Ectodermal cell (in vitro differentiated cells): ENCODE results near the gene GTF2A1.

Experiments
- H3K27ac ChIP-seq: 2 replicates; pipeline ENCODE4 v1.7.0; 2013; ENCODE audit warnings: mild to moderate bottlenecking, low read depth, low read length; ENCODE audit not compliant: insufficient read depth, poor library complexity, severe bottlenecking
- H3K27me3 ChIP-seq: 2 replicates; pipeline ENCODE4 v1.7.0; 2013; ENCODE audit warnings: mild to moderate bottlenecking, low read length; ENCODE audit not compliant: insufficient read depth, control insufficient read depth, poor library complexity, severe bottlenecking
- H3K36me3 ChIP-seq: one replicate; pipeline ENCODE4 v1.7.0; 2013; ENCODE audit warnings: low read length; ENCODE audit not compliant: control insufficient read depth, insufficient read depth
- H3K4me1 ChIP-seq: one replicate; pipeline ENCODE4 v1.7.0; 2013; ENCODE audit warnings: low read length; ENCODE audit not compliant: control insufficient read depth, insufficient read depth
- H3K4me3 ChIP-seq: 2 replicates; pipeline ENCODE4 v1.7.0; 2013; ENCODE audit warnings: low read depth, low read length, control low read depth; ENCODE audit not compliant: insufficient read depth
- H3K9me3 ChIP-seq: 2 replicates; pipeline ENCODE4 v1.7.0; 2013; ENCODE audit warnings: mild to moderate bottlenecking, low read length, moderate library complexity; ENCODE audit not compliant: control insufficient read depth
- WGBS, 2 experiments: methylation state at CpG; one replicate each; pipeline ENCODE4 v1.1.7; 2013; ENCODE audit warnings: missing lambda C conversion rate in 2 of 2; 5-methylcytosine and 5-hydroxymethylcytosine counted together

The GTF2A1 gene

GRCh38 chr14:81192594-81192993, 28.2 kb downstream of the GTF2A1 start:
- Histone ChIP-seq H3K4me1 (no peaks in the 10 kb centered on the region), H3K27ac (no peak overlapping the region), H3K9me3 (no peaks in the 10 kb centered on the region), H3K27me3 (no peaks in the 10 kb centered on the region), H3K4me3 (no peak overlapping the region), H3K36me3 (peaks cover 38% of the 10 kb centered on the region)
- whole genome bisulfite sequencing, 2 experiments = 92 to 100% methylated on average over 2 of the region's 2 CpGs

GRCh38 chr14:81187832-81188522, 32.8 kb downstream of the GTF2A1 start:
- Histone ChIP-seq H3K4me1 (no peaks in the 10 kb centered on the region), H3K9me3 (no peaks in the 10 kb centered on the region), H3K4me3 (no peak overlapping the region), H3K27me3 (no peaks in the 10 kb centered on the region), H3K36me3 (peaks cover 38% of the 10 kb centered on the region), H3K27ac (no peak overlapping the region)
- 90 to 92% methylated on average over 4 of the region's 5 CpGs for WGBS, 2 experiments

GRCh38 chr14:81179631-81180030, 41.1 kb downstream of the GTF2A1 start:
- Histone ChIP-seq H3K9me3 (no peaks in the 10 kb centered on the region), H3K36me3 (peaks cover 10% of the 10 kb centered on the region), H3K27ac (no peak overlapping the region), H3K4me1 (no peaks in the 10 kb centered on the region), H3K4me3 (no peak overlapping the region), H3K27me3 (no peaks in the 10 kb centered on the region)
- 97 to 100% methylated on average over 1 to 2 of the region's 2 CpGs for WGBS, 2 experiments

GRCh38 chr14:81178063-81178462, 42.7 kb downstream of the GTF2A1 start:
- H3K36me3 ChIP-seq = peaks cover 5% of the 10 kb centered on the region
- no peaks in the 10 kb centered on the region for H3K27me3 ChIP-seq
- no peaks in the 10 kb centered on the region for H3K4me1 ChIP-seq
- H3K9me3 ChIP-seq = no peaks in the 10 kb centered on the region
- H3K4me3 ChIP-seq = no peak overlapping the region
- no peak overlapping the region for H3K27ac ChIP-seq

- Histone ChIP-seq H3K36me3 (no peaks in the 10 kb centered on the region), H3K4me3 (no peak overlapping the region), H3K27ac (no peak overlapping the region), H3K9me3 (no peaks in the 10 kb centered on the region), H3K4me1 (no peaks in the 10 kb centered on the region), H3K27me3 (no peaks in the 10 kb centered on the region)
- WGBS, 2 experiments = 86 to 92% methylated on average over 1 of the region's 1 CpG
Measured at GRCh38 chr14:81177225-81177624, 43.5 kb downstream of the GTF2A1 start.

GRCh38 chr14:81176241-81176640, 44.5 kb downstream of the GTF2A1 start:
- Histone ChIP-seq H3K27ac (no peak overlapping the region), H3K4me1 (no peaks in the 10 kb centered on the region), H3K9me3 (no peaks in the 10 kb centered on the region), H3K4me3 (no peak overlapping the region), H3K36me3 (no peaks in the 10 kb centered on the region), H3K27me3 (no peaks in the 10 kb centered on the region)
- WGBS, 2 experiments = 96 to 100% methylated on average over 2 to 3 of the region's 3 CpGs

GRCh38 chr14:81172881-81173280, 47.9 kb downstream of the GTF2A1 start:
- no peaks in the 10 kb centered on the region for H3K36me3 ChIP-seq
- H3K9me3 ChIP-seq = no peaks in the 10 kb centered on the region
- H3K4me3 ChIP-seq = no peak overlapping the region
- H3K4me1 ChIP-seq = no peaks in the 10 kb centered on the region
- 94% methylated on average over 2 to 3 of the region's 3 CpGs for WGBS, 2 experiments
- no peak overlapping the region for H3K27ac ChIP-seq
- no peaks in the 10 kb centered on the region for H3K27me3 ChIP-seq

- WGBS, 2 experiments = 98 to 100% methylated on average over 2 of the region's 2 CpGs
- Histone ChIP-seq H3K27me3 (no peaks in the 10 kb centered on the region), H3K9me3 (no peaks in the 10 kb centered on the region), H3K4me1 (no peaks in the 10 kb centered on the region), H3K36me3 (no peaks in the 10 kb centered on the region), H3K27ac (no peak overlapping the region), H3K4me3 (no peak overlapping the region)
Measured at GRCh38 chr14:81172353-81172752, 48.4 kb downstream of the GTF2A1 start.

GRCh38 chr14:81170829-81171195, 49.9 kb downstream of the GTF2A1 start:
- Histone ChIP-seq H3K27me3 (no peaks in the 10 kb centered on the region), H3K9me3 (no peaks in the 10 kb centered on the region), H3K36me3 (no peaks in the 10 kb centered on the region), H3K4me3 (peak overlapping the region; percentile 60), H3K4me1 (no peaks in the 10 kb centered on the region), H3K27ac (peak overlapping the region; percentile 92)
- 43 to 45% methylated on average over 3 of the region's 3 CpGs for WGBS, 2 experiments

GRCh38 chr14:81170104-81170828, 50.5 kb downstream of the GTF2A1 start:
- H3K27ac ChIP-seq = peak overlapping the region; percentile 92
- H3K27me3 ChIP-seq = no peaks in the 10 kb centered on the region
- 9 to 11% methylated on average over 28 of the region's 28 CpGs for WGBS, 2 experiments
- no peaks in the 10 kb centered on the region for H3K9me3 ChIP-seq
- no peaks in the 10 kb centered on the region for H3K36me3 ChIP-seq
- H3K4me1 ChIP-seq = no peaks in the 10 kb centered on the region
- peak overlapping the region; percentile 60 for H3K4me3 ChIP-seq
